ENCODE measurements around the gene BHLHE23.
"Not testable (repeated sequence)": the region's sequence is repeated elsewhere in the genome, so short reads cannot be mapped to it uniquely, and the experiment has no call there.

Gene BHLHE23

GRCh38 chr20:63043348-63044203 lies 36.8 kb upstream of the BHLHE23 start:
- DNase-seq (ENCODE audit: low read depth), result no peak

- DNase-seq (ENCODE audit: low read depth), result no peak
Measured at GRCh38 chr20:63042448-63043071, 35.8 kb upstream of the BHLHE23 start.

- no peak for DNase-seq (ENCODE audit: low read depth)
Measured at GRCh38 chr20:63041776-63042175, 35.0 kb upstream of the BHLHE23 start.

GRCh38 chr20:63037669-63038268 lies 31.0 kb upstream of the BHLHE23 start:
- no peak for DNase-seq (ENCODE audit: low read depth)

- no peak for DNase-seq (ENCODE audit: low read depth)
Measured at GRCh38 chr20:63036291-63036690, 29.5 kb upstream of the BHLHE23 start.

GRCh38 chr20:63035603-63036185 lies 28.9 kb upstream of the BHLHE23 start:
- no peak for DNase-seq (ENCODE audit: low read depth)

- DNase-seq (ENCODE audit: low read depth), result not testable (repeated sequence)
Measured at GRCh38 chr20:63034710-63035602, 28.2 kb upstream of the BHLHE23 start.

- DNase-seq (ENCODE audit: low read depth), result no peak
Measured at GRCh38 chr20:63033794-63034709, 27.3 kb upstream of the BHLHE23 start.

- DNase-seq (ENCODE audit: low read depth), result no peak
Measured at GRCh38 chr20:63032861-63033793, 26.4 kb upstream of the BHLHE23 start.

GRCh38 chr20:63032026-63032800 lies 25.4 kb upstream of the BHLHE23 start:
- no peak for DNase-seq (ENCODE audit: low read depth)

- DNase-seq (ENCODE audit: low read depth), result no peak
Measured at GRCh38 chr20:63031251-63032014, 24.7 kb upstream of the BHLHE23 start.

- no peak for DNase-seq (ENCODE audit: low read depth)
Measured at GRCh38 chr20:63029358-63030121, 22.8 kb upstream of the BHLHE23 start.

GRCh38 chr20:63028461-63028921 lies 21.7 kb upstream of the BHLHE23 start:
- DNase-seq (ENCODE audit: low read depth), result no peak

- no peak for DNase-seq (ENCODE audit: low read depth)
Measured at GRCh38 chr20:63027922-63028389, 21.2 kb upstream of the BHLHE23 start.

- no peak for DNase-seq (ENCODE audit: low read depth)
Measured at GRCh38 chr20:63027221-63027921, 20.6 kb upstream of the BHLHE23 start.

GRCh38 chr20:63026582-63027165 lies 19.9 kb upstream of the BHLHE23 start:
- DNase-seq (ENCODE audit: low read depth), result no peak

Measured in activated T-helper 1 cell treated with Interleukin-2 at 50 U/mL for 16 hours (primary cell).